Stomach (tissue), 9 donors: ENCODE measurements around the gene HNF4A. TPM values are rescaled to one million over a fixed set of nuclear protein-coding genes. Genes with fewer than 3 reads are reported as not detected.
A peak's percentile ranks its signal among the peaks of the same experiment; 100 is the strongest.

Experiments used
- DNase-seq, 2 donors: peaks; one replicate each; pipeline versions ENCODE4 v3.0.0 to v3.0.0-alpha.2; 2013 to 2019
- H3K27ac ChIP-seq, 5 donors: fragments of 200-600 bp in 4 of 5; sonication (generic) in 4 of 5; one replicate each; pipeline ENCODE4 v1.5.1; 2013 to 2019; ENCODE audit warnings: mild to moderate bottlenecking in 1 of 5, moderate library complexity in 1 of 5
- H3K27me3 ChIP-seq, 3 donors: fragments of 200-600 bp; sonication (generic); one replicate each; pipeline ENCODE4 v1.5.1; 2017 to 2019; ENCODE audit warnings: mixed run types in 1 of 3
- H3K36me3 ChIP-seq, 4 donors: fragments of 200-600 bp; sonication (generic); 1 replicate in 3 of 4; 2 replicates in 1 of 4; pipeline ENCODE4 v1.5.1; 2016 to 2019
- H3K4me1 ChIP-seq, 4 donors: fragments of 200-600 bp; sonication (generic); one replicate each; pipeline ENCODE4 v1.5.1; 2016 to 2019
- H3K4me3 ChIP-seq, 4 donors: fragments of 200-600 bp; sonication (generic) in 3 of 4; one replicate each; pipeline ENCODE4 v1.5.1; 2016 to 2019; ENCODE audit warnings: mild to moderate bottlenecking in 1 of 4
- H3K9me3 ChIP-seq, 4 donors: fragments of 200-600 bp; sonication (generic); one replicate each; pipeline ENCODE4 v1.5.1; 2016 to 2019
- CTCF ChIP-seq, 7 experiments: fragments of 450-650 bp in 4 of 7; fragments of 200-600 bp in 3 of 7; sonication (generic) in 3 of 7; IDR thresholded peaks; one replicate each; pipeline ENCODE4 v1.5.1; 2016 to 2019; ENCODE audit warnings: antibody characterized with exemption in 7 of 7, control low read depth in 2 of 7, mild to moderate bottlenecking in 1 of 7
- EP300 ChIP-seq: sonication (generic); formaldehyde crosslinking; IDR thresholded peaks from one replicate; pipeline ENCODE4 v1.6.1; 2017; ENCODE audit warnings: antibody characterized with exemption
- POLR2A ChIP-seq, 4 donors: fragments of 450-650 bp; IDR thresholded peaks; one replicate each; pipeline ENCODE4 v1.6.1; 2016; ENCODE audit warnings: antibody characterized with exemption in 4 of 4, control low read depth in 2 of 4, mild to moderate bottlenecking in 1 of 4, moderate library complexity in 1 of 4
- POLR2AphosphoS5 ChIP-seq, 3 donors: sonication (generic); formaldehyde crosslinking; IDR thresholded peaks; one replicate each; pipeline ENCODE4 v1.6.1; 2016; ENCODE audit warnings: antibody characterized with exemption in 3 of 3
- WGBS, 5 donors: extraction: QIAGEN DNeasy Blood & Tissue Kit in 3 of 5; methylation state at CpG; one replicate each; pipeline versions ENCODE4 v1.1.5 to v1.1.7; 2013 to 2018; 5-methylcytosine and 5-hydroxymethylcytosine counted together
- intact Hi-C: fragments of 100-400 bp; cut with DNase I; formaldehyde crosslinking; loops from one replicate; pipeline ENCODE4 v1.15.1; 2023; ENCODE audit warnings: low total_unique reads
- polyA plus RNA-seq, 3 donors: library from polyadenylated mRNA; stranded (reverse); fragments of 200-250 nt; gene quantifications; one replicate each; pipeline ENCODE4 v1.2.3, GENCODE V29; 2013
- total RNA-seq, 5 donors: library from RNA; depleted of rRNA; stranded (reverse); fragments of >200 nt; gene quantifications; one replicate each; pipeline versions ENCODE4 v1.1.0 to v1.2.3, GENCODE V29; 2014 to 2016
- donor health status: healthy with polysubstance abuse.
- donor health status: Bipolar disorder and iron deficiency.
- donor health status: healthy.

HNF4A gene
- total and polyA plus RNA-seq, 8 donors: 1.3 to 64.8 (median 23.5) TPM

GRCh38 chr20:44438782-44439181 is 83.3 kb downstream of the HNF4A start:
- TF ChIP-seq POLR2AphosphoS5 (IDR thresholded peaks at IDR 0.05) (no peak), POLR2A (IDR thresholded peaks at IDR 0.05) (no peak), EP300 (no peak), CTCF (IDR thresholded peaks at IDR 0.05) (no peak)
- Histone ChIP-seq H3K9me3 (no peaks in the 10 kb centered on the region), H3K27ac (no peak overlapping the region), H3K4me1 (no peaks in the 10 kb centered on the region), H3K36me3 (no peaks in the 10 kb centered on the region), H3K4me3 (no peak overlapping the region), H3K27me3 (peaks cover 0 to 38% (median 0%) of the 10 kb centered on the region in 3 donors)
- WGBS, 5 donors: 66 to 81% (median 78%) methylated on average over 4 of the region's 4 CpGs
- no peak for DNase-seq
- intact Hi-C loops: no loop called here

GRCh38 chr20:44439318-44439717 is 83.8 kb downstream of the HNF4A start:
- H3K27ac ChIP-seq: no peak overlapping the region

GRCh38 chr20:44442298-44443070 is 87.0 kb downstream of the HNF4A start:
- H3K27ac ChIP-seq: no peak overlapping the region
- peak in 1 of 2 donors; percentile 66 for DNase-seq
- H3K4me1 ChIP-seq: no peaks in the 10 kb centered on the region

More at GRCh38 chr20:44439318-44439717, 83.8 kb downstream of the HNF4A start:
- H3K4me3 ChIP-seq: no peak overlapping the region
- H3K4me1 ChIP-seq: no peaks in the 10 kb centered on the region
- H3K9me3 ChIP-seq: no peaks in the 10 kb centered on the region
- H3K36me3 ChIP-seq: no peaks in the 10 kb centered on the region
- WGBS, 5 donors: 58 to 81% (median 71%) methylated on average over 2 of the region's 2 CpGs
- intact Hi-C loops: no loop called here
- DNase-seq: no peak
- H3K27me3 ChIP-seq: peaks cover 0 to 33% (median 0%) of the 10 kb centered on the region in 3 donors
- TF ChIP-seq POLR2AphosphoS5 (IDR thresholded peaks at IDR 0.05) (no peak), POLR2A (IDR thresholded peaks at IDR 0.05) (no peak), EP300 (no peak), CTCF (IDR thresholded peaks at IDR 0.05) (no peak)

More at GRCh38 chr20:44442298-44443070, 87.0 kb downstream of the HNF4A start:
- Histone ChIP-seq H3K9me3 (no peaks in the 10 kb centered on the region), H3K4me3 (no peak overlapping the region), H3K36me3 (no peaks in the 10 kb centered on the region), H3K27me3 (peaks cover 0 to 33% (median 0%) of the 10 kb centered on the region in 3 donors)
- intact Hi-C loops: no loop called here
- 44 to 57% (median 50%) methylated on average over 12 of the region's 12 CpGs for WGBS, 5 donors
- TF ChIP-seq EP300 (no peak), POLR2A (IDR thresholded peaks at IDR 0.05) (no peak), CTCF (IDR thresholded peaks at IDR 0.05) (no peak), POLR2AphosphoS5 (IDR thresholded peaks at IDR 0.05) (no peak)
